ENCODE data around the gene IL32. TPM values are rescaled to one million over a fixed set of nuclear protein-coding genes. Genes with fewer than 3 reads are reported as not detected.

IL32 gene
- total RNA-seq, 1 donor from 2014 or later = 1.7 TPM

DNA sequence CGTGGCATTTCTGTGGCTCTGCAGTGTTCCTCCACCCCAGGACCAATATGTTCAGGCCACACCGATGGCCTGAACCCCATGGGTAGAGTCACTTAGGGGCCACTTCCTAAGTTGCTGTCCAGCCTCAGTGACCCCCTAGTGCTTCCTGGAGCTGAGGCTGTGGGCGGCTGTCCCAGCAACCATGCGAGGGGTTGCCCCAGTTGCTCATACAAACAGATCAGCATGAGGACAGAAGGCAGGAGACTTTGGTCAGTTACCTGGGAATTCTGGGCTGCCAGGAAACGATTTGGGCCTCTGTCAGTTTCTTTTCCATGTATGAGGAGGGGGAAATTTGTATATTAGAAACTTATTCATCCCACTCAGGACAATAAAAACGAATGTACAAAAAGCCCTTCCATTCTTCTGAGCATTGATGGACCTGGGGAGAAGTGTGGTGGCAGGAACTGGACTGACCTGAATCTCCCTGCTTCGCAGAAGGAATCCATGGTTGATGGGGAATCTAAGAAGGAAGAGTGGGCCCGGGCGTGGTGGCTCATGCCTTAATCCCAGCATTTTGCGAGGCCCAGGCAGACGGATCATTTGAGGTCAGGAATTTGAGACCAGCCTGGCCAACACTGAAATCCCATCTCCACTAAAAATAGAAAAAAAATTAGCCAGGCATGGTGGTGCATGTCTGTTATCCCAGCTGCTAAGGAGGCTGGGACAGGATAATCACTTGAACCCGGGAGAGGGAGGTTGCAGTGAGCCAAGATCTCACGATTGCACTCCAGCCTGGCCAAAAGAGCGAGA is 4.9 kb upstream of the IL32 start:
- TF ChIP-seq, protein P1, sequence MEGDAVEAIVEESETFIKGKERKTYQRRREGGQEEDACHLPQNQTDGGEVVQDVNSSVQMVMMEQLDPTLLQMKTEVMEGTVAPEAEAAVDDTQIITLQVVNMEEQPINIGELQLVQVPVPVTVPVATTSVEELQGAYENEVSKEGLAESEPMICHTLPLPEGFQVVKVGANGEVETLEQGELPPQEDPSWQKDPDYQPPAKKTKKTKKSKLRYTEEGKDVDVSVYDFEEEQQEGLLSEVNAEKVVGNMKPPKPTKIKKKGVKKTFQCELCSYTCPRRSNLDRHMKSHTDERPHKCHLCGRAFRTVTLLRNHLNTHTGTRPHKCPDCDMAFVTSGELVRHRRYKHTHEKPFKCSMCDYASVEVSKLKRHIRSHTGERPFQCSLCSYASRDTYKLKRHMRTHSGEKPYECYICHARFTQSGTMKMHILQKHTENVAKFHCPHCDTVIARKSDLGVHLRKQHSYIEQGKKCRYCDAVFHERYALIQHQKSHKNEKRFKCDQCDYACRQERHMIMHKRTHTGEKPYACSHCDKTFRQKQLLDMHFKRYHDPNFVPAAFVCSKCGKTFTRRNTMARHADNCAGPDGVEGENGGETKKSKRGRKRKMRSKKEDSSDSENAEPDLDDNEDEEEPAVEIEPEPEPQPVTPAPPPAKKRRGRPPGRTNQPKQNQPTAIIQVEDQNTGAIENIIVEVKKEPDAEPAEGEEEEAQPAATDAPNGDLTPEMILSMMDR (IDR thresholded peaks at IDR 0.05; ENCODE audit: unreplicated experiment) = no peak
- no peak for DNase-seq (ENCODE audit: low spot score)
- H3K27me3 Mint-ChIP-seq (ENCODE audit: unreplicated experiment) = peaks cover 8% of the 10 kb centered on the region
- H3K36me3 Mint-ChIP-seq (ENCODE audit: low read depth, unreplicated experiment) = peaks cover 6% of the 10 kb centered on the region
- peak overlapping the region; percentile 42 for H3K27ac Mint-ChIP-seq (ENCODE audit: unreplicated experiment)
- no peaks in the 10 kb centered on the region for H3K9me3 Mint-ChIP-seq (ENCODE audit: unreplicated experiment)
- peak overlapping the region; percentile 86 for H3K4me3 Mint-ChIP-seq (ENCODE audit: unreplicated experiment)
- peaks cover 13% of the 10 kb centered on the region for H3K4me1 Mint-ChIP-seq (ENCODE audit: unreplicated experiment)

DNA sequence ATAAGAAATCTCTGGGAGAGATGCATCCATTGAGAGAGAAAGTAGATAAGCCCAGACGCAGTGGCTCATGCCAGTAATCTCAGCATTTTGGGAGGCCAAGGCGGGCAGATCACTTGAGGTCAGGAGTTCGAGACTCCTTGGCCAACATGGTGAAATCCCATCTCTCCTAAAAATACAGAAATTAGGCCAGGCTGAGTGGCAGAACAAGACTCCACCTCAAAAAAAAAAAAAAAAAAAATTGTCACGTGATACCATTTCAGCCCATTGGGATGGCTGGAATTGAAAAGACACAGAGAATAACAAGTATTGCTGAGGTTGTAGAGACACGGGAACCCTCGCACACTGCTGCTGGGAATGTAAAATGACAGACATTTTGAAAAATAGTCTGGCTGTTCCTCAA is 2.9 kb upstream of the IL32 start:
- no peak overlapping the region for H3K27ac Mint-ChIP-seq (ENCODE audit: unreplicated experiment)
- no peak for DNase-seq (ENCODE audit: low spot score)
- H3K4me3 Mint-ChIP-seq (ENCODE audit: unreplicated experiment) = no peak overlapping the region
- TF ChIP-seq, protein P1 (IDR thresholded peaks at IDR 0.05; ENCODE audit: unreplicated experiment) = no peak
- H3K27me3 Mint-ChIP-seq (ENCODE audit: unreplicated experiment) = peaks cover 6% of the 10 kb centered on the region
- H3K9me3 Mint-ChIP-seq (ENCODE audit: unreplicated experiment) = no peaks in the 10 kb centered on the region
- H3K36me3 Mint-ChIP-seq (ENCODE audit: low read depth, unreplicated experiment) = peaks cover 5% of the 10 kb centered on the region
- peaks cover 10% of the 10 kb centered on the region for H3K4me1 Mint-ChIP-seq (ENCODE audit: unreplicated experiment)

DNA sequence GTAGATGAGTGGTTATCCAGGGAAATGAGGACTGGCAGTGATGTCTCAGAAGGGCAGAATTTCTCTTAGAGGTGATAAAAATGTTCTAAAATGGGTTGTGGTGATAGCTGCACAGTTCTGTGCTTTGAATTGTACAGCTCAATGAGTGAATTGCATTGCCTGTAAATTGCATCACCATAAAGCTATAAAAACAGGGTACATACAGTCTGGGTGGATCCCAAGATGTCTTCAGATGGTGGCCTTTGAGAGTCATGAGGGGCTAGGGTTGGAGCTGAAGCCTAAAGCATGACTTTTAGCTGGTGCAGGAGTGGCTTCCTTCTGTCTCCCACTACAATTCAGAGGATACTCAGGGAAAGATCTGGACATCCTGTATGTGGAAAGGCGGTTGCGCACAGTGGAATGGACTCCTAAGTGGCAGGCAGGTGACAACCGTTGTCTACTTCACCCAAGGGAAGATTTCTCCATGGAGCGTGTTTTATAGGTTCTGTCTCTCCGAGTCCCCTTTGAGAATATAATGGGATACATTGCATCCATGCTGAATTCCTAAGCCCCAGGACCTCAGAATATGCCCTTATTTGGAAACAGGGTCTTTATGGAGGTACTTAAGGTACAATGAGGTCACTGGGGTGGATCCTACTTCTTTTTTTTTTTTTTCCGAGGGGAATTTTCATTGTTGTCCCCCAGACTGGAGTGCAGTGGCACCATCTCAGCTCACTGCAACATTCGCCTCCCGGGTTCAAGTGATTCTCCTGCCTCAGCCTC is 1.6 kb upstream of the IL32 start:
- Mint-ChIP-seq H3K36me3 (ENCODE audit: low read depth, unreplicated experiment) (peaks cover 5% of the 10 kb centered on the region), H3K9me3 (ENCODE audit: unreplicated experiment) (no peaks in the 10 kb centered on the region), H3K4me3 (ENCODE audit: unreplicated experiment) (no peak overlapping the region), H3K27ac (ENCODE audit: unreplicated experiment) (no peak overlapping the region), H3K27me3 (ENCODE audit: unreplicated experiment) (peaks cover 5% of the 10 kb centered on the region), H3K4me1 (ENCODE audit: unreplicated experiment) (peaks cover 10% of the 10 kb centered on the region)
- TF ChIP-seq, protein P1 (IDR thresholded peaks at IDR 0.05; ENCODE audit: unreplicated experiment) = no peak
- no peak for DNase-seq (ENCODE audit: low spot score)

GRCh38 chr16:3065742-3066439 is 451 bp downstream of the IL32 start:
- peaks cover 9% of the 10 kb centered on the region for H3K36me3 Mint-ChIP-seq (ENCODE audit: low read depth, unreplicated experiment)
- peaks cover 4% of the 10 kb centered on the region for H3K27me3 Mint-ChIP-seq (ENCODE audit: unreplicated experiment)
- H3K4me1 Mint-ChIP-seq (ENCODE audit: unreplicated experiment) = no peaks in the 10 kb centered on the region
- H3K9me3 Mint-ChIP-seq (ENCODE audit: unreplicated experiment) = no peaks in the 10 kb centered on the region
- TF ChIP-seq, protein P1 (IDR thresholded peaks at IDR 0.05; ENCODE audit: unreplicated experiment) = no peak
- H3K4me3 Mint-ChIP-seq (ENCODE audit: unreplicated experiment) = no peak overlapping the region
- DNase-seq (ENCODE audit: low spot score) = no peak
- H3K27ac Mint-ChIP-seq (ENCODE audit: unreplicated experiment) = no peak overlapping the region

Data from endothelial cell (in vitro differentiated cells).